IMR-90 (cell line): ENCODE data around the gene SERPINA5. TPM values are rescaled to one million over a fixed set of nuclear protein-coding genes. Genes with fewer than 3 reads are reported as not detected.

Source experiments
- ATAC-seq: fragments of 200-7000 bp; cut with Tn5 transposase; 2 replicates; pipeline ENCODE4 v1.9.1; 2020; ENCODE audit warnings: low read depth, mild to moderate bottlenecking, moderate library complexity
- BruUV-seq: library from RNA; stranded (reverse); fragments of 400-500 nt; replicated peaks from 2 replicates; lab custom pipeline; 2021; lab: Mats Ljungman, UMichigan
- CTCF ChIA-PET: fragments of 300-600 bp; formaldehyde crosslinking; extraction: SDS; loops from one replicate; lab custom pipeline; 2021; ENCODE audit warnings: antibody characterized with exemption; lab: Yijun Ruan, JAX
- POLR2A ChIA-PET: fragments of 300-600 bp; sonication (Branson Sonifier 250); formaldehyde crosslinking; loops from one replicate; lab custom pipeline; 2022; ENCODE audit warnings: antibody characterized with exemption; ENCODE audit not compliant: unreplicated experiment; lab: Charles Lee
- DNase-seq: peaks from one replicate; pipeline ENCODE4 v3.0.0; 2013
- H2AFZ ChIP-seq: replicated peaks from 2 replicates; pipeline ENCODE3; 2013; ENCODE audit warnings: low read length, mild to moderate bottlenecking; ENCODE audit not compliant: poor library complexity
- H2AK5ac ChIP-seq: 2 replicates; pipeline ENCODE4 v1.6.1; 2013; ENCODE audit warnings: low read depth, low read length, inconsistent platforms
- H2AK9ac ChIP-seq: replicated peaks from 2 replicates; pipeline ENCODE3; 2013; ENCODE audit warnings: mild to moderate bottlenecking, low read depth, low read length, moderate library complexity; ENCODE audit not compliant: poor library complexity
- H2BK120ac ChIP-seq: 2 replicates; pipeline ENCODE4 v1.6.1; 2013; ENCODE audit warnings: low read depth, low read length, inconsistent platforms
- H2BK15ac ChIP-seq: 3 replicates; pipeline ENCODE4 v1.6.1; 2013; ENCODE audit warnings: low read depth, low read length, inconsistent platforms
- H2BK20ac ChIP-seq: 2 replicates; pipeline ENCODE4 v1.6.1; 2013; ENCODE audit warnings: low read depth, mild to moderate bottlenecking, inconsistent platforms, low read length, moderate library complexity
- H2BK5ac ChIP-seq: 2 replicates; pipeline ENCODE4 v1.6.1; 2013; ENCODE audit warnings: mild to moderate bottlenecking, low read depth, low read length, inconsistent platforms; ENCODE audit not compliant: poor library complexity, severe bottlenecking
- H3K14ac ChIP-seq: replicated peaks from 2 replicates; pipeline ENCODE4 v1.6.1; 2013; ENCODE audit warnings: low read depth, low read length, inconsistent platforms
- H3K18ac ChIP-seq: 2 replicates; pipeline ENCODE4 v1.6.1; 2013; ENCODE audit warnings: low read depth, low read length, control low read depth
- H3K23ac ChIP-seq: 2 replicates; pipeline ENCODE4 v1.6.1; 2013; ENCODE audit warnings: low read depth, low read length, inconsistent platforms
- H3K27ac ChIP-seq: 2 replicates; pipeline ENCODE4 v1.5.1; 2013; ENCODE audit warnings: mild to moderate bottlenecking, control low read depth, low read length; ENCODE audit not compliant: insufficient read depth
- H3K27me3 ChIP-seq: 2 replicates; pipeline ENCODE4 v1.6.1; 2013; ENCODE audit warnings: low read length; ENCODE audit not compliant: control insufficient read depth, insufficient read depth
- H3K36me3 ChIP-seq: 2 replicates; pipeline ENCODE4 v1.6.1; 2013; ENCODE audit warnings: low read length, mixed read lengths; ENCODE audit not compliant: control insufficient read depth, insufficient read depth
- H3K4ac ChIP-seq: 2 replicates; pipeline ENCODE4 v1.6.1; 2013; ENCODE audit warnings: low read depth, low read length, inconsistent platforms
- H3K4me1 ChIP-seq: 2 replicates; pipeline ENCODE4 v1.6.1; 2013; ENCODE audit warnings: low read length, mixed read lengths; ENCODE audit not compliant: control insufficient read depth, insufficient read depth
- H3K4me2 ChIP-seq: 2 replicates; pipeline ENCODE4 v1.6.1; 2013; ENCODE audit warnings: low read depth, mild to moderate bottlenecking, control low read depth, low read length, moderate library complexity
- H3K4me3 ChIP-seq: 2 replicates; pipeline ENCODE4 v1.5.1; 2013; ENCODE audit warnings: low read depth, mild to moderate bottlenecking, control low read depth, low read length, moderate library complexity; ENCODE audit not compliant: insufficient read depth
- H3K56ac ChIP-seq: 2 replicates; pipeline ENCODE4 v1.6.1; 2013; ENCODE audit warnings: low read length, inconsistent platforms; ENCODE audit not compliant: insufficient read depth; ENCODE audit errors: extremely low read depth
- H3K79me1 ChIP-seq, 2 experiments: 2 replicates each; pipeline ENCODE4 v1.6.1; 2013; ENCODE audit warnings: low read length in 2 of 2, inconsistent platforms in 1 of 2, low read depth in 1 of 2
- H3K9ac ChIP-seq: 2 replicates; pipeline ENCODE4 v1.6.1; 2013; ENCODE audit warnings: low read depth, low read length, control low read depth
- H3K9me1 ChIP-seq: 2 replicates; pipeline ENCODE4 v1.6.1; 2013; ENCODE audit warnings: low read length, inconsistent platforms; ENCODE audit not compliant: insufficient read depth
- H3K9me3 ChIP-seq: 2 replicates; pipeline ENCODE4 v1.6.1; 2013; ENCODE audit warnings: low read length; ENCODE audit not compliant: control insufficient read depth, insufficient read depth
- H4K20me1 ChIP-seq: 2 replicates; pipeline ENCODE4 v1.6.1; 2013; ENCODE audit warnings: low read length, inconsistent platforms; ENCODE audit not compliant: insufficient read depth
- H4K5ac ChIP-seq: 2 replicates; pipeline ENCODE4 v1.6.1; 2013; ENCODE audit warnings: mild to moderate bottlenecking, low read depth, low read length, control low read depth
- H4K8ac ChIP-seq, 2 experiments: 2 replicates each; pipeline ENCODE4 v1.6.1; 2013; ENCODE audit warnings: low read depth in 2 of 2, low read length in 2 of 2, control low read depth in 1 of 2, inconsistent platforms in 1 of 2
- H4K91ac ChIP-seq: 2 replicates; pipeline ENCODE4 v1.6.1; 2013; ENCODE audit warnings: low read depth, low read length, inconsistent platforms; ENCODE audit not compliant: insufficient read depth
- BHLHE40 ChIP-seq: fragments of 150-350 bp; IDR thresholded peaks from 2 replicates; pipeline ENCODE4 v1.6.1; 2016; ENCODE audit warnings: mild to moderate bottlenecking, low read depth, low read length
- CEBPB ChIP-seq: IDR thresholded peaks from 2 replicates; pipeline ENCODE4 v1.6.1; 2012; ENCODE audit warnings: low read depth, low read length, improper control_type of control experiment
- CHD1 ChIP-seq: IDR thresholded peaks from 2 replicates; pipeline ENCODE4 v1.6.1; 2012; ENCODE audit warnings: low read depth, low read length, improper control_type of control experiment
- FOS ChIP-seq: fragments of 150-350 bp; IDR thresholded peaks from 2 replicates; pipeline ENCODE4 v1.6.1; 2016; ENCODE audit warnings: low read depth, low read length
- MAZ ChIP-seq: IDR thresholded peaks from 2 replicates; pipeline ENCODE4 v1.6.1; 2012; ENCODE audit warnings: low read depth, mild to moderate bottlenecking, low read length, improper control_type of control experiment, moderate library complexity, borderline replicate concordance
- MXI1 ChIP-seq: IDR thresholded peaks from 2 replicates; pipeline ENCODE4 v1.6.1; 2012; ENCODE audit warnings: low read depth, mild to moderate bottlenecking, low read length, moderate library complexity, borderline replicate concordance
- NFE2L2 ChIP-seq: fragments of 150-350 bp; IDR thresholded peaks from 2 replicates; pipeline ENCODE4 v1.6.1; 2016; ENCODE audit warnings: low read depth, mild to moderate bottlenecking, low read length
- POLR2A ChIP-seq: IDR thresholded peaks from 2 replicates; pipeline ENCODE4 v1.6.1; 2012; ENCODE audit warnings: mild to moderate bottlenecking, low read depth, low read length
- RCOR1 ChIP-seq: IDR thresholded peaks from 2 replicates; pipeline ENCODE4 v1.6.1; 2012; ENCODE audit warnings: mild to moderate bottlenecking, low read length, improper control_type of control experiment; ENCODE audit not compliant: insufficient replicate concordance
- RFX5 ChIP-seq: IDR thresholded peaks from 2 replicates; pipeline ENCODE4 v1.8.0; 2012; ENCODE audit warnings: low read depth, mild to moderate bottlenecking, low read length, moderate library complexity
- SMC3 ChIP-seq: fragments of 150-350 bp; IDR thresholded peaks from 2 replicates; pipeline ENCODE4 v1.6.1; 2016; ENCODE audit warnings: low read depth, mild to moderate bottlenecking, antibody characterized with exemption, low read length, moderate library complexity
- WGBS, 2 experiments: methylation state at CpG; one replicate each; pipeline versions ENCODE4 v1.1.5 to v1.1.7; 2013; ENCODE audit warnings: missing lambda C conversion rate in 2 of 2; ENCODE audit not compliant: insufficient read length in 1 of 2; ENCODE audit errors: extremely low coverage in 2 of 2; 5-methylcytosine and 5-hydroxymethylcytosine counted together
- dilution Hi-C: fragments of 300-500 bp; cut with HindIII; formaldehyde crosslinking; loops from one replicate; pipeline ENCODE4 v1.14.3; 2018; ENCODE audit warnings: low sequenced_read_pairs; ENCODE audit not compliant: unreplicated experiment
- in situ Hi-C: fragments of 300-500 bp; cut with MboI; formaldehyde crosslinking; loops from 3 replicates; pipeline ENCODE4 v1.14.3; 2019; ENCODE audit warnings: low sequenced_read_pairs, inconsistent platforms, mixed read lengths
- intact Hi-C: fragments of 100-400 bp; cut with micrococcal nuclease; formaldehyde crosslinking; loops from 2 replicates; pipeline ENCODE4 v1.10.0; 2022
- polyA plus RNA-seq, 3 experiments: library from polyadenylated mRNA; depleted of rRNA; stranded (reverse); fragments of >200 nt; gene quantifications; 2 replicates each; pipeline ENCODE4 v1.2.3, GENCODE V29; 2012; ENCODE audit warnings: low replicate concordance in 1 of 3
- total RNA-seq: library from RNA; depleted of rRNA; stranded (reverse); fragments of >200 nt; gene quantifications from 2 replicates; pipeline ENCODE4 v1.2.3, GENCODE V29; 2012
- TF ChIP-seq, protein P1 (sequence below): fragments of 150-350 bp; IDR thresholded peaks from 2 replicates; pipeline ENCODE4 v1.6.1; 2017; ENCODE audit warnings: mild to moderate bottlenecking, antibody characterized with exemption, low read length, low read depth

SERPINA5 gene
- total and polyA plus RNA-seq, 2 of the 4 experiments (the other 2 are of a cell fraction), result not detected

DNA sequence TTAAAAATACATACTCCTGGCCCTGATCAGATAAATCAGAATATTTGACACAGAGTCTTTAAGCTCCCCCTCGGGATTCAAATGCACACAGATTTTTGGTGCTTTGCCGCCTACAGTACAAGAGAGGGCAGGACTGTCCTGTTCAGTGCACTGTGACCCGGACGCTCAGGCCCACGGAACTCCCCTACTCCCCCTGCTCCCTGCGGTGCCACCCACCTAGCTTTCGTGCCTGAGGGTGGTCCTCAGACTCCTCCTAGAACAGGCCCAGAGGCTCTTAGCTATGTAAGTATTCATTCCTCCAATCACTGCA, 17.2 kb downstream of the SERPINA5 start:
- Histone ChIP-seq H4K5ac (no peak overlapping the region), H3K27me3 (no peaks in the 10 kb centered on the region; the same call in 1 of the 2 replicates), H2BK120ac (peak overlapping the region; percentile 82; the same call in 1 of the 2 replicates), H3K4me2 (no peak overlapping the region), H3K4ac (peak overlapping the region; percentile 65; the same call in 1 of the 2 replicates), H2BK5ac (no peak overlapping the region), H3K14ac (no peak overlapping the region), H3K23ac (no peak overlapping the region), H4K91ac (peak overlapping the region; percentile 92), H2BK20ac (0 out of 2 replicates have a peak overlapping the region, but pooled peaks have one; percentile 69), H3K9ac (no peak overlapping the region), H3K56ac (no peak overlapping the region), H3K27ac (no peak overlapping the region), H3K4me1 (peaks cover 20% of the 10 kb centered on the region), H2AFZ (no peak overlapping the region), H2AK9ac (no peak overlapping the region), H2AK5ac (no peak overlapping the region), H3K36me3 (no peaks in the 10 kb centered on the region), H3K18ac (no peak overlapping the region; the same call in 1 of the 2 replicates), H3K9me1 (peaks cover 7% of the 10 kb centered on the region; the same call in 1 of the 2 replicates), H4K8ac (peak overlapping the region in 1 of 2 experiments; percentile 9; a peak in 1 of 4 replicates), H2BK15ac (no peak overlapping the region), H4K20me1 (no peaks in the 10 kb centered on the region), H3K4me3 (no peak overlapping the region), H3K9me3 (no peaks in the 10 kb centered on the region), H3K79me1 (no peaks in the 10 kb centered on the region)
- POLR2A ChIA-PET, result no interaction called here
- no peak for ATAC-seq
- TF ChIP-seq CEBPB (no peak), RFX5 (no peak), BHLHE40 (no peak), RCOR1 (no peak), POLR2A (no peak), SMC3 (no peak), CHD1 (no peak), MAZ (no peak), MXI1 (no peak), NFE2L2 (no peak), FOS (no peak)
- TF ChIP-seq, protein P1, sequence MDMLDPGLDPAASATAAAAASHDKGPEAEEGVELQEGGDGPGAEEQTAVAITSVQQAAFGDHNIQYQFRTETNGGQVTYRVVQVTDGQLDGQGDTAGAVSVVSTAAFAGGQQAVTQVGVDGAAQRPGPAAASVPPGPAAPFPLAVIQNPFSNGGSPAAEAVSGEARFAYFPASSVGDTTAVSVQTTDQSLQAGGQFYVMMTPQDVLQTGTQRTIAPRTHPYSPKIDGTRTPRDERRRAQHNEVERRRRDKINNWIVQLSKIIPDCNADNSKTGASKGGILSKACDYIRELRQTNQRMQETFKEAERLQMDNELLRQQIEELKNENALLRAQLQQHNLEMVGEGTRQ, result no peak
- in situ Hi-C loops, result no loop called here
- dilution Hi-C loops, result no loop called here
- 76% methylated on average over 3 of the region's 7 CpGs; no CpG with 5 or more reads in 1 of the 2 experiments for WGBS, 2 experiments
- BruUV-seq, result no TSS peak
- CTCF ChIA-PET, result interaction anchor here (0.8 to 0.9 kb wide), 2 partner anchors 92 to 266 kb away, joined by 3 read pairs; no protein-coding TSS in a partner anchor
- no peak for DNase-seq
- intact Hi-C loops, result no loop called here
